NCI-H146 (cell line): Measurements from ENCODE around the gene POLR1C.
"Not testable (repeated sequence)": the region's sequence is repeated elsewhere in the genome, so short reads cannot be mapped to it uniquely, and the experiment has no call there.

Source experiments
- DNase-seq: peaks from one replicate; lab custom pipeline; 2025; lab: John Stamatoyannopoulos, UW

Gene POLR1C, protein sequence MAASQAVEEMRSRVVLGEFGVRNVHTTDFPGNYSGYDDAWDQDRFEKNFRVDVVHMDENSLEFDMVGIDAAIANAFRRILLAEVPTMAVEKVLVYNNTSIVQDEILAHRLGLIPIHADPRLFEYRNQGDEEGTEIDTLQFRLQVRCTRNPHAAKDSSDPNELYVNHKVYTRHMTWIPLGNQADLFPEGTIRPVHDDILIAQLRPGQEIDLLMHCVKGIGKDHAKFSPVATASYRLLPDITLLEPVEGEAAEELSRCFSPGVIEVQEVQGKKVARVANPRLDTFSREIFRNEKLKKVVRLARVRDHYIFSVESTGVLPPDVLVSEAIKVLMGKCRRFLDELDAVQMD

GRCh38 chr6:43516697-43517504, at the start of gene POLR1C, which contains the start of gene YIPF3:
Gene POLR1C, plus strand, starts transcription at chr6:43517089. Its CDS starts 21 bp downstream, at chr6:43517110.
Gene YIPF3, minus strand, starts transcription at chr6:43516926. Its CDS starts 119 bp downstream, at chr6:43516807.
- peak; percentile 100 for DNase-seq

- DNase-seq, result not testable (repeated sequence)
Observed at GRCh38 chr6:43467265-43467664, 49.6 kb upstream of the POLR1C start.

- DNase-seq, result no peak
Observed at GRCh38 chr6:43467752-43468151, 49.1 kb upstream of the POLR1C start.

GRCh38 chr6:43468240-43468639, 48.6 kb upstream of the POLR1C start:
- no peak for DNase-seq

DNA sequence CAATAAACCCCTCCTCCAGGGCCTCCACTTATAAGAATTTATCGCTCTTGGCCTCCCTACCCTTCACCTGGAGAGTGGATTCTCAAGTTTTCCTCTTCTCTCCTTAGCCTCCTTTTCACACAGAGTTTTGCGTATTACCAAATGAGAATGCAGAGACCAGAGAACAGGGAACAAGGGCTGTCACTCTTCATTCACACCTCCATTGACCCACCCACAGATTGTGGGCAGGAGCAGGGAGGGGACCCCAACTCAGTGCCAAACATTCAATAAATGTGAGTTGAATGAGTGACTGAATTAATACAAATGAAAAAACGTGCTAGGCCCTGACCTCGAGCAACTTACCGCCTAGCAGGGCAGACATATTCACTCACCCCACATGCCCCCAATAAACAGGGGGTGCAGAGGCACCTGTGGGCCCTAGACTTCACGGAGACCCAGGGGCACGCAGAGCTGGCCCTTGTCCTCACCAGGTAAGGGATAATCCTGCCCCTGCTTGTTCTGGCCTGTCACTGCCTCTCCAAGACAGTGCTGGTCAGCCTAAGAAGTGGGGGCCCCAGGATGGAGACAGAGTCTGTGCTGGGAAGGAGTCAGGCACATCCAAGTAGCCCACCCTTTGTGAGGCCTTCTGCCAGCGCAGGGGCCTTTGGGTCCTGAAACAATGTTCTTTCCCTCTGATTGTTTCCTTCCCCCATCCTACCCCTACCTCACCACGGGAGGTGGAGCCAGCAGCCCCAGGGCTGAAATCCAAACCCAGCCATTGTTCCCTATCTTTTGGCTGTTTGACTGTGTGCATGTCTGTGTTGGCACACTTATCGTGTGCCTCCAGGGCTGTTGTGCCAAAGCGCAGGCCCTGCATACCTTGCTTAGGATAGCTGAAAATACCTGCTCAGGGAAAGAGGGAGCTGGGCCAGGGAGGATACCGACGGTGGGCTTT, 47.9 kb upstream of the POLR1C start:
- DNase-seq, result peak; percentile 78

DNA sequence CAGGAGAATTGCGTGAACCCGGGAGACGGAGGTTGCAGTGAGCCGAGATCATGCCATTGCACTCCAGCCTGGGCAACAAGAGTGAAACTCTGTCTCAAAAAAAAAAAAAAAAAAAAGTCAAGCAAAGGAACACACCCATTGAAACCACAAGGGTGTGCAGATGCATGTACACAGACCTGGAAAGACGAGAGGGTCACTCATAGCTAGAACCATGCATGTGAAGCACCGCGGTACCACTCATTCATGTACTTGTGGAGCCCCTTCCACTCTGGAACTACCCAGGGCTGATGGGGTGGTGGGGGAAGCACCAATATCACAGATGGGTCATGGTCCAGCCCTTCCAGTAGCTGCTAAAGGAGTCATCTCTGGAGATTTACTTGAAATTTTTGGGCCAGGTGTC, 46.9 kb upstream of the POLR1C start:
- no peak for DNase-seq

DNA sequence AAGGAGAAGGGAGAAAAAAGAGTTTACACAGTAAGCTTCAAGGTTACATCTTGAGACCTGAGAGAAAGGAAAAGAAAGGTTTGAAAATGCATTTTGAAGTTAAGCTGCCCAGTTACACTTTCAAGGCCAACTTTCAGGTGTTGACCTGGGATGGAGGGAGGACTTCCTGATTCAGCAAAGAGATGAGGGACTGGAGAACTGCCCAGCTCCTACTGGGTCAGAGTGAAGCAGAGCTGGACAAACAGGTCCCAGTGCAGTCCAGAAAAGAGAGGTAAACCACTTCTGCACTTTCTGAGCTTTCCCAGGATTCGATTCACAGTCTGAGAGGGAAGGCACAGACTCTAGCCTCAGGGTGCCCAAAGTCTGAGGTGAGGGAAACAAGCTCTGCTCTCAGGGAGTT, 45.5 kb upstream of the POLR1C start:
- no peak for DNase-seq

GRCh38 chr6:43472515-43472914, 44.4 kb upstream of the POLR1C start:
- DNase-seq, result no peak

DNA sequence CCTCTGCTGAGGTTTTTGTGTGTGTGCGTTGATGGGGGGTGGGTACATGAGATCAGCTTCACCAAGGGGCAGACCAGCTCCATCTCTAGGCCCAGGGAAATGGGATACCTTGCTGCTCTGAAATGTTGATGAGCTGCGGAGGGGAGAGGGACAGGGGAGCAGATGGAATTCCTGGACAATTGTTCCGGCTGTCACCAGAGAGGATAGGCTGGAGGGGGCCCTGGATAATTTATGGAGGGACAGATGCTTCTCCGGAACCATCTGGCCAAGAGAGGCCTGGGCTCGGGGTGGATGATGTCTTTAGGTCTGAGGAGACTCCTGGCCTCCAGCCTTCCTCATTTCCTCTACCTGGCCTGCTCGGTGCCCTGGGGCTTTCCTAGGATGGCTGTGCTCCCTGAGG, 41.4 kb upstream of the POLR1C start:
- DNase-seq, result no peak

GRCh38 chr6:43476746-43477145, 40.1 kb upstream of the POLR1C start:
- no peak for DNase-seq

GRCh38 chr6:43477235-43478007, 39.5 kb upstream of the POLR1C start, which contains the start of gene TJAP1:
Gene TJAP1, plus strand, starts transcription at chr6:43477570. Its CDS starts 21,432 bp downstream, at chr6:43499002.
- peak; percentile 98 for DNase-seq

DNA sequence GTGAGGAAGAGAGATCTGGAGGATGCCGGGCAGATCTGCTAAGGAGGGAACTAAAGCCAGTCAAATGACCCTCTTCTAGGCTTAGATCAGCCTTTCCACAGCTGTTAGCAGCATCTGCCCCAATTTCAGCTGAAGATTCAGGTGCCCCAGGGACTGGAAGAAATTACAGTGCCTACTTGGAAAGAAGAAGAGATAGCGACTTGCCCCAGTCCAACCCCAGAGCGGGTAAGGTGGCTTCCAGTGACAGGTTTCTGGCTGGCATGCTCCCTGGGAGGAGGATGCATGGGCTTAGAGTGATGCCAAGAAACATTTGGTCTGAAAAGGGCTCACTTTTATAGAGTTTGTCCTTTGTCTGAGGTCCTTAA, 38.9 kb upstream of the POLR1C start:
- no peak for DNase-seq

DNA sequence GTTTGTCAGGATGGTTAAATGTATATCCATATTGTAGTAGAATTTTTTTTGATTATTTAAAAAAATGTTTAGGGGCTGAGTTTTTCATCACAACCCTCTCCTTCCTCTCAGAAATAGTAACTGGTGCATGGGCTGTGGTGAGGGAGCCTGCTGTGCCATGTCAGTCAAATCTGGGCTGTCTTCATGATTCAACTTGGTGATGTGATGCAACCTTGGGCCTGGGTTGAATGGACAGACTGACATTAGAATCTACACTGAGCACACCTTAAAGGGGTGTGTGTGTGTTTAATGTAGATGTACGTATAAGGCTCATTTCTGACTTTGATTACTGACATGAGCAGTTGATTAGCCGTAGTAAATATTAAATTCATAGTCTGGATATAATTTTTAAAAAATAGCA, 35.8 kb upstream of the POLR1C start:
- no peak for DNase-seq

- no peak for DNase-seq
Observed at GRCh38 chr6:43481591-43482236, 35.2 kb upstream of the POLR1C start.

- DNase-seq, result no peak
Observed at GRCh38 chr6:43488667-43489276, 28.1 kb upstream of the POLR1C start.

- DNase-seq, result no peak
Observed at GRCh38 chr6:43489277-43490072, 27.4 kb upstream of the POLR1C start.

- DNase-seq, result no peak
Observed at GRCh38 chr6:43490523-43490939, 26.4 kb upstream of the POLR1C start.

DNA sequence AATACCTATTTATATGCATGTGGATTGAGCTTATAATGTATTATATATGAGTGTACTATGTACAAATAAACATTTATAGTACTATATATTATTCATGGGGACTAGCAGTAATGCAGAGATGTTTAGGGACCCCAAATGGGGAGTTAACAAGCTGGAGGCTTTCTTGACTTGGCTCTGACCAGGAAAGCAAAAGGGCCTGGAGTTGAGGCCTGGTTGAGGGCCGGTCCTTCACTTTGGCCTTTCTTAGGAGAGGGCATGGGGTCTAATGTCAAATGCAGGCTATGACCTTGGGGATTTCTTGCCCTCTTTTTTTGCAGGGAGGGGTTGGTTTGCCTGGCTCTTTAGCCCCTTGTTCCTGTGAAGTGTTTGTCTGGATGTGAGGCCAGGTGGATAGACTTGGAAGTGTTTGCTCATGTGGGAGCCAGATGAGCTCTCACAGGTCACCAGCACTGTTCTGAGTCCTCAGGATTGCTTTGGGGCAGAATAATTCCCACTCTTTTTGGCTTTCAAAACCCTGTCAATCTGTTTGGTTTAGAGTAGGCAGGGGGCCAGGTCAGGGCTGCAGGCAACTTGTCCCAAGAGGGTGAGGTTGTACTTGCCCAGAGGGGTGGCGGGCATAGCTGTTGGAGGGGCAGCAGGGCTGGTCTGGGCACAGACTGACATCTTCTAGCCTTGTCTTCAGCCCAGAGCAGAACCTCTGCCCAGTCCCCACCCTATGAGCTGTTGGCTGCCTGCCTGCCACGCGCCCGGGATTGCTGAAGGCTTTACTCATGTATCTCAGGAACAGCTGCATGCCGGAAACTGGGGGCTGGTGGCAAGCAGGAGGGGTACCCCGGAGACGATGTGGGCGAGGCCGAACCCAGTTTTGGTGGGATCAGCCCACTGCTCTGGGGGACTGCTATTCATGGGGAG, 24.9 kb upstream of the POLR1C start:
- DNase-seq, result no peak
